NCI-H2196 (cell line): ENCODE data around the gene GMDS.
A peak's percentile ranks its signal among the peaks of the same experiment; 100 is the strongest.

Source experiments
- DNase-seq: peaks from one replicate; lab custom pipeline; 2025; ENCODE audit not compliant: unreplicated experiment; lab: John Stamatoyannopoulos, UW

The GMDS gene

DNA sequence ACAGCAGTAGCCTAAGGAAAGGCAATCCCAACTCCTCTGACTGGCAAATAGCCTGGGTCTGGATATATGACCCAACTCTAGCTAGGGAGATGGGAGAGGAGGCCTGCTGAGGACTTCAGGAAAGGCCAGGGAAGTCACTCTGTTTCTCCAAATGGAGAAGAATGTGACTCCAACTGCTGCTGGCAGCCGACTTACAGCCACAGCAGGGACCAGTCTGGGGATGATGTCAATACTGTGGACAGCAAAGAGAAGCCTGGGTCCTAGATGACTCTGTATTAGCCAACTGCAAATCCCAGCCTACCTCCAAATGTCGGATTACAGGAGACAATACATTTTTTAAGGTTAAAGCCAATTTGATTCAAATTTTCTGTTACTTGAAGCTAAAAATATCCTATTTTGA is 403.1 kb downstream of the GMDS start:
- no peak for DNase-seq

DNA sequence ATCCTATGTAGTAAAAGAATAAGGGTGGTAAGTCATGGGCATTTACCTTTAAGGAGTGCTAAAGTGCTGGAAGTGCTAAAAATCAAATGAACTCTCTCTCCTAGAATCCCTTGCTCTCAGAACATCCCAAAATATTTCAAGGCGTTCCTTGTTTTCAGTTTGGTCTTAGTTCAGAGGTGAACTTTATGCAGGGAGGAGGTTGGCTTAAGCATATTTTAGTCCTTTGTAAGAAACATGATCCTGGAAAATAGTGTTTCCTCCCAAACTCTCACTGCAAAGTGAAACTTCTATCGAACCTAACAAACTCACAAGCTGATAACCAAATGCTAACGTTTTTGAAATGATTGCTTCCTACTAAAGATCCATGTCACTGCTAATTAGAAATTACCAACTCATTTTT is 404.3 kb downstream of the GMDS start:
- DNase-seq: no peak

DNA sequence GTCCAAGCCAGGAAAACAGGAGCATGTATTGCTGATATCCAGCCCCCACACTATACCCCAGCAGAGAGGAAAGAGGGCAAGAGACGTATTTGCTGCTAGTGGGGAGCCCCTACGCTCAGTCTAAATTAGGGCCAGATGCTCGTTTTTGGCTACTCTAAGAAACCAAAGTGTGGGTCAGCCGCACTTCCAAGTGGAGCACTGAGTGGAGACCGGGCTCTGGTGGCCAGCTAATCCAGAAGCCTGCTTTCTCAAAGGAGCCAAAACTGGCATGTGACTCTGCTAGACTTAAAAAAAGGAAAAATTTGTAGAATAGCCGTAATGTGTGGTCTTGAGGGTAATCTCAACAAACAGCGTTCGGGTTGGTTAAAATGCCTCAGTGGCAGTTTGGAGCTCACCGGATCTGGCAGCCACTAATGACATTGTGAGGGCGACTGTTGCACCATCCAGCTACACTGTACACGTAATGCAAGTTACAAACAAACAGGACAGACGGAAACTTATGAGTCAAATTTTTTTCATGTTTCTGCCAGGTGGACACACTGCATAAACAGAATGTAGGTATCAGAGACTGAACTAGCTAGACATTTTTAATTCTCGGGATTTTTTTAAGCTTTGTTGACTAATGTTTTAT is 404.8 kb downstream of the GMDS start:
- DNase-seq: no peak

DNA sequence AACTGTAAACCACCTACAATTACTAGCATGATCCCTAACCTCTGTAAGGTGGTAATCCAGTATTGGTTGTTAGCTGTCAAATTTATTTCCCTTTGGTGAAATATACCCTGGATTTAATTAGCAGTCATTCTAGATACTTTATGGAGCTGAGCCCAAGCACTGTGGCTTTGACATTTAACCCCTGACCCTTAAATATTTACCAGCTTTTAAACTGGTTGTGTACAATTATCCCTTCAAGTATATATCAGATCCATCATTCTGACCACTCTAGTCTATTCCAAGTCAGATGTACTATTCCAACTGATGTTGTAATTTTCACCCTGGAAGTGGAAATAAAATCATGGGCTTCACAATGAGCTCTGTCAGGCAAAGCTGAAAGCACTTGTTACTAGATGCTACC is 406.0 kb downstream of the GMDS start:
- DNase-seq: no peak

DNA sequence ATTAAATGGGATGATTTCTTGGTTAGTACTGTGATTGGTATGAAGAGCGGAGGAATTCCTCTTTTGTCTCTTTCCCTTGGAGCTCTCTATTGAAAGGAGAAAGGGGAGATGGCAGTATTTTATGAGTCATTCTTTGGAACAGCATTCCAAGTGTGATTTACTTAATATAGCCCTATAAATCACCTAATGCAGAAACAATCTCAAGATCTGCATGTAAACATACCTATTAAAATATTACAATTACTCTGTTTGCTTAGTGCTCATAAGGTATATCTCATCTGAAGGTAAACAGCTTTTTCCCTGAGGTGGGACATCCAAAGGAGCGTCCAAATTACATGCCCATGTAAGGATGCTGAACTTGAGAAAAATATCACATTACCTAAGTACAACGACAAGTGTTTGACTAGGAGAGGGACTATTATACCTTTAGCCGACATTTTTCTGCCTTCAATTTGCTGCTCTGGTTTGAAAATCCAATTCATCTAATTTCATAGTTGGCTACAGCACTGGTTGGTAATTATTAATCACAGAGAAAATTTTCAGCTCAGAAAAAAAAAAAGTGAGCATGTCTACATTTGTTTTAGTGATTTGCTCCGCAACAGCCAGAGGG is 406.7 kb downstream of the GMDS start:
- DNase-seq: no peak

DNA sequence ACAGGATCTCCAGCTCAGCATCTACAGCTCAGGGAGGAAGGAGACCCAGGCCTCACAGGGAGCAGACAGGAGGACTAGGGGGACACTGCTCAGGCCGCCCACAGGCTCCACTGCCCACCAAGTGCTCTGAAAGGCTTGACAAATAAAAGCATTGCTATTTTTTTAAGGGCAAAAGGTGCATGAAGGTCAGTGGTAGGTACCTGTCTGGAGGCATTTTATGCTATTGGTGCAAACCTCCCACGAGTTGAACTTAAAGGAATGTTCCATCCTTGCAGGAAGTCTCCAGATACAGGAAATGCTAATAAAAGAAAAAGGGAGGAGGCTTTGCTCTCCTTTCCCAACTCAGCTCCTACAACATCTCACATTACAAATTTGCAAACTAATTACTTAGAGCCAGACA is 407.6 kb downstream of the GMDS start:
- no peak for DNase-seq

DNA sequence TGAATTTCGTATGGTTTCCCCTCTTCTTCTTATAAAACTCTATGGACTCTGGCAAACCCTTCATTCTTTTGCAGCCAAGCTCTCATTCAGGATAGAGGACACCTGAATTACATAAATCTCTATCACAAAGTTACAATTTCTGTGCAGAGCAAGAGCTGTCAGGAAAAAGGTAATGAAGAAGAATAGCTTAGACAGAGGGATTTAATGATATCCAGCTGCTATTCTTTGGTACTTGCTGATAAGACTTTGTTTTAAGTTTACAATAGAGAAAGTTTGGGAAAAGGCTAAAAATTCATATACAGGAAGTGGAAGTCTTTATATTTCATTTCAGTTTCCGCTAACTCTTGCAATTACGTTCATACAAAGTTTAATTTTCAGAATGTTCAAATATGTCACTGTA is 408.7 kb downstream of the GMDS start:
- no peak for DNase-seq

DNA sequence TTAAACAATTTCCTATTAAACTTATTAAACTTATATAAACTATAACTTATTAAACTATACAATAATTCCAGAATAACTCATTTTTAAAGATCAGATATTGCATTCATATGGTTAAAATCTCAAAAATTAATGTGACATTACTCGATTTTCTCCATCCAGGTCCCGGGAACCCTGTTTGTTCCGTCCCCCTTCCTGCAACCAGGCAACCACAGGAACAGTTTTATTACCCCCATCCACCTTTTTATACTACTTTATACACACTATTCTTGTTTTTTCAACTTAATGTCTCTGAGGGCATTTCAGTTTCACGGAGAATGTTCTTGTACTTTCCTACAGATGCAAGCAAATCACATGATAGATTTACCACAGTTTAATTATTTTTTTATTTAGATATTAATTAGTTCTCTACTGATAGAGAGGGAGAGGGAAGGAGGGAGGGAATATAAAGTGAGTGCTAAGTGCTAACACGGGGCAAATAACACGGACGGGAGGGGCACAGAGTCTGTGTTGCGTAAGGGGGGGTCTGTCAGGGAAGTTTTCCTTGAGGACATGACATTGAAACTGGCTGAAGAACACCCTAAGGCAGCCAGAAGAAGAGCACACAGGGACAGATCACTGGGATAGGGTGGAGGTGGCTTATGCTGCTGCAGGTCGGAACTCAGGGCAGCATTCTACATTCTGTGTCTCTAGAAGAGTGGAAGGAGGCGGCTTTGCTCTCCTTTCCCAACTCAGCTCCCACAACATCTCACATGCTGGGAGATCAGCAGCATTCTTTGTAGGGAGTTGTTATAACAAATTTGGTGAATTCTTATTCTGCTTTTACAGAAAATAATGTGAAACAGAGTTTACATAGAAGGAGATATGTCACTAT is 410.5 kb downstream of the GMDS start:
- DNase-seq: no peak

DNA sequence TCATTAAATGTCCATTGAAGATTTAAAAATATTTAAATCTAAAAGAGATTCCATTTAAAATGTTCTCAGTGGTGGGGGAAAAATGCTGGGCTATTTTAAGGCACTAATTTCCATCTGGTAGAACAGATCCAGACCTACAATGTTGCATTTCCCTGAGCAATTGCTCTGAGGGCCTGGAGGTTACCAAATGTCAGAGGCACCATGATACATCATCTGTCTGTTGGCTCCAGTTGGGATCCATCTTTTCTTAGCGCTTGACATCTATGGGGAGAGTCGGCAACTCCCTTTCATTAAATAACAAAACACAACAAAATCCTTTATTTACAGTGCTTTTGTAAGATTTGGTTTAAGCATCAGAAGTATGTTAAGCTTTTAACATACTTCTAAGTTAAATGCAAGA is 411.2 kb downstream of the GMDS start:
- DNase-seq: no peak

DNA sequence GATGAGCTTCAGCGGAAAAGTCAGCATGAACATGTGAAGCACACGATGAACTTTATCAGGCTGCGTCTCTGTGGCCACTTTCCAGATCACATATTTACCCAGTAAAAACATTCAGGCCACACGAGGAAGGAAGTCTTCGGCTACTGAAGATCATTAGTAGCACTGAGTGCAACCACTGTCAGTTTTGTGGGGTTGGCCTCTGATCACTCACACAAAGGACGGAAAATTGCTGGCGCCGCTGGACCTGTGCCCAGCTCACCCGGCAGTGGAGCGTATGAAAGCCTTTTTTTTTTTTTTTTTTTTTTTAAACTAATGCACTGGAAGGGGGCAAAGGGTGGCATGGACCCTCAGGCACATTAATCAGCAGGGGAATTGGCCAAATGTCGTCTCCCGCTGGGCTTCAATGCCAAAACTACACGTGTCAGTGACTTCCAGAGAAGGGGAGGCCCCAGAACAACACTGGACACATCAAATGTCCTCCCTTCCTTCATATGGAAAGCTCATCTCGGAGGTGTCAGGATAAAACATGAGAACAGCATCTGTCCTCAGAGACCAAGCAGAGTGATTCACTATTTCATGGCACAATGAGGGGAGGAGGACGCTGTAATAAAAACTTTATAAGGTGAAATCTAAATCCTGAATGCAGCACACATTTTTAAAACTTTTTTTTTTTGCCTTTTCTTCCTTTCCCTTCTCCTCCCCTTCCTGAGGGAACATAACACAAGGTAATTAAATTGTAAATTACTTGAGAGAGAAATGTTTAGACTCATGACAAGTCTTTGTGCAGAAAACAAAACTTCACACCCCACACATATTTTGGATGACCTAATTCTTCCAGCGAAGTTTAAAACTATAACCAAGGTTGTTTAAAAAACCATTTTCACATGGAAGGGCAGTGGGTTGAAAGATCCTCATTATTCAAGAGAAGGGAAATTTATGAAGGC is 412.3 kb downstream of the GMDS start:
- peak; percentile 54 for DNase-seq

DNA sequence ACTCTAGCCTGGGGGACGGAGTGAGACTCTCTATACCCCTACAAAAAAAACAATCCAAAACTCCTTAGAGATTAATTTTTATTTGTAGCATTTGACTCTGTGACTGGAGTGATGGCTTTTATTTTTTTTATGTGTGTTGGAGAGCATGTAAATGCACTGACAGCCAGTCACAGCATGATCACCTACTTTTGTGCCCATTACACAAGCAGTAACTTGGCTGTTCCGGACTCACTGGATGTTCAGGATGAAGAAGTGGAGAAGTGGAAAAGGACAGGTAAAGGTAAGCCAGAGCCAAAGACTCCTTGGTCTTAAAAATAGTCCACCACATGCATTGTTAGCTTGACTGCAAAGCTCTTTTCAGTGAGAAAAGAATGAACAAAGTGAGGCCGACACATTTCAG is 413.0 kb downstream of the GMDS start:
- no peak for DNase-seq

DNA sequence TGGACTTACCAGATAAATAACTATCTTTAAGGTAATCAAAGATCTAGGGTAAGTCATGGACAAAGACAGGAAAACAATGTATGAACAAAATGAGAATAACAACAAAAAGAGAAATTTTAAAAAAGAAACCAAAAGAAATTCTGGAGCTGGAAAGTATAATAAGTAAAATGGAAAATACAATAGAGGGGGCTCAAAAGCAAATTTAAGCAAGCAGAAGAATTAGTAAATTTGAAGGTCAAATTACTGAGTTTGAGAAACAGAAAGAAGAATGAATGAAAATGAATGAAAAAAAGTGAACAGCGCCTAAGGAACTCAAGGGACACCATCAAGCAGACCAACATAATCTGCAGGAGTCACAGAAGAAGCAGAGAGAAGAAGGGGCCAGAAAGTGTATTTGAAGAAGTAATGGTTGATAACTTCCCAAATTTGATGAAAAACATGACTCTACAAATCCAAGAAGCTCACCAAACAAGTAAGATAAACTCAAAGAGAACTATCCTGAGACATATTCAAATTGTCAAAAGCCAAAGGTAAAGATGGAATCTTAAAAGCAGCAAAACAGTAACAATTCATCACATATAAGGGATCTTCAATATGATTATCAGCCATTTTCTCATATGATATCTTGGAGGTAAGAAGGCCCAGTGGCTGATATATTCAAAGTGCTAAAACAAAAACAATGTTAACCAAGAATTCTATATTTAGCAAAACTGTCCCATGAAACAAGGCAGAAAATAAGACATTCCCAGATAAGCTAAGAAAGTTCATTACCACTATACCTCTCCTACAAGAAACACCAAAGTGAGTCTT is 417.2 kb downstream of the GMDS start:
- DNase-seq: no peak

DNA sequence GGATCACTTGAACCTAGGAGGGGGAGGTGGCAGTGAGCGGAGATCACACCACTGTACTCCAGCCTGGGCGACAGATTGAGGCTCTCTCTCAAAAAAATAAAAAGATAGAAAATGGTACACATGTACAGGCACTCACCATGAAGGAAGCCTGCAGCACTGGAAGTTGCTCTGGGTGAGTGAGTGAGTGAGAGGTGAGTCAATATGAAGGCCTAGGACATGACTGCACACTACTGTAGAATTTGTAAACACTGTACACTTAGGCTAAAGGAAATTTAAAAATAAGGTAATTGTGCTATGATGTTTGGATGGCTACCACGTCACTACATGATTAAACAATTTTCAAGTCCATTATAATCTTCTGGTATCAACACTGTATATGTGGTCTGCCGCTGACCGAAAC is 419.5 kb downstream of the GMDS start:
- no peak for DNase-seq

DNA sequence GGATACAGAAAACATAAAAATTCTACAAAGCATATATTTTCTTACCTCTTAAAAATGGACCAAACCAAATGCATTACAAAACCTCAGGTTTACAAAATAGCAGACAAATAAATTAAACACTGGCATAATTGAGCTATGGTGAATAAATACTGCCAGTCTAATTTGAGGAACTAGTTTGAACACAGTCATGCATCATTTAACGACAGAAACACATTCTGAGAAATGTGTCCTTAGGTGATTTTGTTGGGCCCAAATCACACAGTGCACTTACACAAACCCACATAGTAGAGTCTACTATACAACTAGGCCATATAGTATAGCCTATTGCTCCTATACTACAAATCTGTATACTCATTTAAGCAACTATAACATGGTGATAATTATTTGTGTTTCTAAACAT is 420.1 kb downstream of the GMDS start:
- DNase-seq: no peak

DNA sequence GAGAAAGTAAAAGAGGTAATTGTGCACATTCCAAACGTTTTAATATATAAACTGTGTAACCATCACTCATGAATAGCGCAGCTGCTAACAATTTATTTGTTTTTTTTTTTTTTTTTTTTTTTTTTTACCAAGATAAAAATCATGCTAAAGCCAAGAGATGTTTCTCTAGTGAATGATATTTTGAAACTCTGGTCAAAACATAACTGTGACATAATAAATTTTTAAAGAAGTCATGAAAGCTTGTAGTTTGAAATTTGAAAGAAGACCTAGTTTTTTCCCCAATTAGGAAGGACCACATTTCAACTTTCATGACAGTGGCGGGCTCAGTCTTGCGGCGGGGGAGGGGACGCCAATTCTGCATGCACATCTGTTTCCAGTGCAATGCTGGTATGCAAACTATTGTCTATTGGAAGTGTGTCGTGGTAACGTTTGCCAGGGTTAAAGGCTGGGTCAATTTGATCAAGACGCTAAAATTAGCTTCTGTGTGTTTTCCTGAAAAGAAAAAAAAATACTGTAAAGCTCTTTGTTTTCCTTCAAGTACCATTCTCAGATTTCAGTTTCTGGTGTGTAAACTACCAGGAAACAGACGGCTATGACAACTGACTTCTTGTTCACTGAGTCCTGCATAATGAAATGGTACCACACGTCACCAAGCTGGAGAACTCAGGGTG is 423.8 kb downstream of the GMDS start:
- peak; percentile 56 for DNase-seq

DNA sequence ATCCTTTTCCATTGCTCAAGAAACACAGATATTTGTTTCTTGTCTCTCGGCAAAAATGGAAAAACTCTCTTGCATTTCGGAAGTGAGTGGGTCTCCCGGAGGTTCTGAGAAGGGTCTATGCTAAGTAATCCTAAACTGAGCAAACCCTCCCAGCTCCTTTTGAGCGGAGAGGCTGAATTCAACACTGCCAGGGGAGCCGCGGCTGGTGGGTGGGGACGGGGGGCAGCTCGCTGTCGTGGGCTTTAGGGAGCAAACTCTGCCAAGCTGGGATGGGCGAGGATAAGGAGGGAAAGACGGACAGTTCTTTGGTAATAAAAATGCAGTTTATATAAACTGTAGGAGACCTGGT is 424.3 kb downstream of the GMDS start:
- no peak for DNase-seq

DNA sequence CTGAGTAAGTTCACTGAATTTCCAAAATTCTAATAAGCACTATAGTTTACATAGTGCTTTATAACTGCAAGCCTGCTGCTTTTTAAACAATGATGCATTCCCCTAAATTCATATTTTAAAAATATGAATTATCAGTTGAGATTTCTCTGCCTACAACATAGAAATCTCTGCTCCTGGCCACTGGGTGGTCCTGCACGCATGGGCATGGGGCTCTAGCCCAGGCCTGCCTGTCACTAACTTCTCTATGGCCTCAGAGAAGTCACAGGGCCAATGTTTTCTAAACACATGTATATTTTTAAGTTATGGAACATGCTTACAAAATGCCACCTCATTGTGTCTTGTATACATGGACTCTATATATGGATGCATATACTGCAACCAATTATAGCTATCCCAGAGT is 424.7 kb downstream of the GMDS start:
- DNase-seq: no peak

DNA sequence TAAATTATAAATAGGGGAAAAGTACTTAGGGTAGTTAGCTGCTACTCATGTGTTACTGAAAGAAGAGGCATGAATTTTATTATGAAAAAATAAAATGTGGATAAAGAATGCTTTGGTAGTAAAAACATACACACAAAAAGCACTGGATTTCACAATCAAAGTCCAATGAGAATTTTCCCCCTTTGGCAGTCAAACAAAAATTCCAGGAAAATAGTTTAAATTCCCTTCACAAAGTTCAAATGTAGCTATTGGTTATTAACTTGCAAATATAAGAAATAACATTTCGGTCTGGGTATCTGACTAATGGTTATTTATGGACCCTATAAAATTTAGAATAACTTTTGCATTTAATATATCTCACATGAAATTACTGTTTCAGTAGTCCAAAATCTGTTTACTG is 425.2 kb downstream of the GMDS start:
- DNase-seq: no peak

DNA sequence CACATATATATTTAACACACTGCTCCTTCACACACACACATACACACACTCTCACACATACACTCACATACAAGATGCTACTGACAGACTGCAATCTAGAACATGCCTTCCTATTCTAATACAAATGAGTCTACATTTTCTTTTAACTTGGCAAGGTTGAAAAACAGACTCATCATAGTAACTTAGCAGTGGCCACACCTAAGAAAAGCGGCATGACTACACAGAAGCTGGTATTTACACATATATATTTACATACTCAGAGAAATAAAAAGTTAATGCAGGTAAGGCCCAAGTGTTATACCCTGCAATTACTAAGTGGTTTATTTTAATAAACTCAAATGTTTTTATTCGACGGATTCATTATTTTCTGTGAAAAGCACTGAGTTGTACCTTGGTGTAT is 426.4 kb downstream of the GMDS start:
- DNase-seq: no peak
